Left hindlimb (tissue), 1 donor: Measurements from ENCODE around the gene PLA2G4A.

ENCODE experiments used
- DNase-seq: peaks from one replicate; pipeline ENCODE4 v3.0.0-alpha.2; 2018

The PLA2G4A gene

GRCh38 chr1:186828611-186829454, at the start of gene PLA2G4A:
Gene PLA2G4A (plus strand): TSS chr1:186828949. CDS start chr1:186854355, 25,406 bp downstream.
- peak; percentile 57 for DNase-seq

DNA sequence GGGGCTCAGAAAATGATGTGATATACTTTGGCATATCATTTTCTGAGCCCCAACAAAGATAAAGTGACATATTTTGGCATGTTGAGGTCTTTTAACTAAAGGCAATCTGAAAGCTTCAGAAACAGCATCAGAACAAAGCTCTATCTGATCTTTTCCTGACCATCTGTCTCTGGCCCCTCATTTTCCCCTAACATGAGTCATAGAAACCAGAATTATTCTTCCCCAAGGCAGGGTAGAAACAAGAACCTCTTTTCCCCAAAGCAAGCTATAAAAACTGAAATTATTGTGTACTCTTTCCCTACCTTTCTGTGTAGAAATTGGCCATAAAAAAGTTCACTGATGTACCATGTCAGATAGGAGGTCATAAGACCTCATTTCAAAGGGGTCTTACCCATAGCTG, 48.7 kb upstream of the PLA2G4A start:
- no peak for DNase-seq

GRCh38 chr1:186781730-186782129, 47.0 kb upstream of the PLA2G4A start:
- DNase-seq, result no peak

DNA sequence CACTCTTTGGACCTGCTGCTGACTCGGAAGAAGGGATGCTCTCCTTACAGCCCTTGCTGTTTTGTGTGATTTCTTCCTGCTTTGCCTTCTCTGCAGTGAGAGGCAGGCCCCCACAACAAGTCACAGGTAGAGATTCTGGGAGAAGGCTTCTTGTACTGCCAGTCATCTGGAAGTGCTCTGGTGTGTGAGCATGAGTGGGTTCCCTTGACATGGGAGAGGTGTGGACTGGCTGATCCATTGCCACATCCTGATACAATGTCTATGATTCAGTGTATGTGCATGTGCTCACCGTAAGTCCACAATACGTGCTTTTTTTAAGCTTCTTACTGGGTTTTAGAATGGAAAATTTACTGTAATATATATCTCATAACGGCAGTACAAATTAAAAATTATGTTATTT, 46.0 kb upstream of the PLA2G4A start:
- no peak for DNase-seq

DNA sequence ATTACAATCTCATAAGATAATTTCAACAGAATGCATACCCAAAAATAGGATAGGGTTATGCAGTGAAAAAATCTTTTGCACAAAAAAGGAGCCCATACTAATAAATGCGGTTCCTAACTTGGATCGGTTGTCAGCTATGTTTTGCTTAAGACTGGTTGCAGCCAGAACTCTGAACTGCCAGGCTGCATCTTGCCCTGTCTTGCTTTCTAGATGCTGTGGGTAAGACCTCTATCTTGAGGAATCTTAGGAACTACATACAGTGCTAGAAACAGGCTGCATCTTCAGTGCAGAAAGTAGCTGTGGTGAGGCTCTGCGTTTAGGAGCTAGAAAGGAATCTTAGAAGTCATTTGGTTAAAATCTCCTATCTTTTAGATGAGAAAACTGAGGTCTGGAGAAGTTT, 45.6 kb upstream of the PLA2G4A start:
- no peak for DNase-seq

DNA sequence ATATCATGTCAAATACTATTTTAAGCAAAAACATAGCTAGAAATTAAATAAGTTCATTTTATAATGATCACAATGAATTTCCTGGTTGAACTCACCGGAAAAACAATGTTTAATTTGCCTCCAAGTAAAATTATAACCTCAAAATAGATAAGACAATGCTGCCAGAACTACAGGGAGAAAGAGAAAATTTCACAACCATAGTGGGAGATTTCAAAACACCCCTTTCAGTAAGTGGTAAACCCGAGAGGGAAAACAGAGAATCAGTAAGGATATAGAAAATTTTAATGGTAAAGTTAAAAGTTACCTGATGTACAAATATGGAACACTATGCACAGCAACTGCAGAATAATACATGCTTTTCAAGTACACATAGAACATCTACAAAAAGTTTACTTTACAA, 43.2 kb upstream of the PLA2G4A start:
- DNase-seq, result no peak

DNA sequence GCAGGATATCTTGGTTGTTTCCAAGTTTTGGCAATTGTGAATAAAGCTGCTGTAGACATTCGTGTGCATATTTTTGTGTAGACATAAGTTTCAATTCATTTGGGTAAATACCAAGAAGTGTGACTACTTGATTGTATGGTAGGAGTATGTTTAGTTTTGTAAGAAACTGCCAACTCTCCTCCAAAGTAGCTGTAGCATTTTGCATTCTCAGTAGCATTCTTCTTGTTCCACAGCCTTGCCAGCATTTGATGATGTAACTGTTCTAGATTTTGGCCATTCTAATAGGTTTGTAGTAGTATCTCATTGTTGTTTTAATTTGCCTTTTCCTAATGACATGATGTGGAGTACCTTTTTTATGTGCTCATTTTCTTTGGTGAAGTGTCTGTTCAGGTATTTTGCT, 38.6 kb upstream of the PLA2G4A start:
- DNase-seq, result no peak

DNA sequence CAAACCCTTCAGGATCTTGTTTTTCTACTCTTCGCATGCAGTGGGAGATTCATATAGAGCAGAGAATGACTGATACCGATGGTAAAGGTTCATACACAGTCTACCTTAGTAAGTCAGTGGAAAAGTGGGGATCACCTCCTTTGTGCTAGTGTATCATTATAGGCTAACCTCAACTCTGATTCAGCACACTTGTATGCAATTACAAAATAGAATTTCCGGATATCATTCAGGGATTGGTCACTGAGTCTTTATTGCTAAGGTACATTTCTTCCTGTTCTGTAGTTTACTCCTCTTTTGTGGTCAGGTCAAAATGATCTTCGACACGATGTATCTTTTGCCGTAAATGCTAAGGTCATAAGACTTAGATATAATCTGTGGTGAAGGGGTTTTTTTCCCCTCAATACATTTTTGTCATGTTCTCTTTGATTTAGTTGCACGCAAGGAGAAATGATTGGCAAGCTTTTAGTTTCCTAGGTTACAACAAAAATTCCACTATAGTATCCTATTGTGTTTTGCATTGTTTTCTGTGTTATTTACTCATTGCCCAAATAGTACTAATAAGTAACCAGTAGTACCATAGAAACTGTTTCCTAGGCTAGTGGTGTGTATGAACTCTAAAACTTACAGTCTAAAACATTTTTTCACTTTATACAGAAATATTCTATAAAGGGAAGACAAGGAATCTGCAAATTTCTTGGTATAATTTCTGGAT, 35.7 kb upstream of the PLA2G4A start:
- DNase-seq, result no peak

GRCh38 chr1:186793582-186793927, 35.2 kb upstream of the PLA2G4A start:
- DNase-seq, result no peak

DNA sequence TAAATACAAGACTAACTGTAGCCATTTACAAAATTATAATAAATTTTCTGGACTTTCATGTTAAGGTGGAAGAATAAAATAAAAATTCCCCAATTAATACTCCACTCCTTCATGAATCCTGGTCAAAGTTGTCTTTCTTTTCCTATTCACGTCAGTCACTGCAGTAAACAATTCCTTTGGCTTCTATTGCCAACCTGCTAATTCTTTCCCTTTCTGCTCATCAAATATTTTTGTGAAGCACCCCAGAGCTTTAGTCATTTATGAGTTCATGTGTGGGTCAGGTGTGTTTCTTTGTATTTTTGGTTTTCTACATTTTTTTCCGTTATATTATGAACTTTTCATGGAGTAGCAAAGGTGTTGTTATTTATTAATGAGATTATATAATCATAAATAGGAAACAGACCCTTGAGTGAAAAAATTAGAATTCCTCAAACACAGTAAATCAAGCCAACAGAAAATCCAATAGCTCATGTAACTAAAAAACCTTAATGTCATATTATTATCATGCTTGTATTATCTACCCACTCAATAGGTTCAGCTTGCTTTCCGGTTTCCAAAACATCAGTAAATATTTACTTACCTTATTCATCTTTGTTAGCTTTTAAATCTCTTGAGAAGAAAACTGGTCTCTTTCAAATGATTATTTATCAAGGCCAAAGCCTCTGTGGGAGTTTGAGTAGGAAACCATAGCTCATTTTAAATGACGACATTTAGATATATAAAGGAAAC, 29.6 kb upstream of the PLA2G4A start:
- no peak for DNase-seq

- no peak for DNase-seq
Observed at GRCh38 chr1:186799689-186800054, 29.1 kb upstream of the PLA2G4A start.

- DNase-seq, result no peak
Observed at GRCh38 chr1:186802388-186802787, 26.4 kb upstream of the PLA2G4A start.

GRCh38 chr1:186804679-186805078, 24.1 kb upstream of the PLA2G4A start:
- no peak for DNase-seq

DNA sequence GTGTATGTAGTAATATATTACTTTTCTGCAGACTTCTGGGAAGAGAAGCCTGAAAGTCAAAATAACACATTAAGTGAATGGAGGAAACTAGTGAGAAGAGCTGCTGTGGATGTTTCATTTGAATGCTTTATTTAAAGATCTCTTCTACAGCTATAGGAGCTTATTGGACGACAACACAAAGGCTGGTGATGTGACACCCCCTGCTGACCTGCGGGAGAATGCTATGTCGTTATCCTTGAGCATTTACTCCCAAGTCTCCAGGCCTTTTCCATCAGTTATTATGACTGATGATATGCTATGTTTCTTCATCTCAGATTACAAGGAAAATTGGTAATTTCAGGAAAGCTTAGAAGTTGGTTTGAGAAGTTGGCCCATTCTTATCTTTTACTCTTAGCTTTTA, 22.3 kb upstream of the PLA2G4A start:
- no peak for DNase-seq

GRCh38 chr1:186807163-186807562, 21.6 kb upstream of the PLA2G4A start:
- DNase-seq, result no peak

GRCh38 chr1:186811892-186812291, 16.9 kb upstream of the PLA2G4A start:
- DNase-seq, result no peak

DNA sequence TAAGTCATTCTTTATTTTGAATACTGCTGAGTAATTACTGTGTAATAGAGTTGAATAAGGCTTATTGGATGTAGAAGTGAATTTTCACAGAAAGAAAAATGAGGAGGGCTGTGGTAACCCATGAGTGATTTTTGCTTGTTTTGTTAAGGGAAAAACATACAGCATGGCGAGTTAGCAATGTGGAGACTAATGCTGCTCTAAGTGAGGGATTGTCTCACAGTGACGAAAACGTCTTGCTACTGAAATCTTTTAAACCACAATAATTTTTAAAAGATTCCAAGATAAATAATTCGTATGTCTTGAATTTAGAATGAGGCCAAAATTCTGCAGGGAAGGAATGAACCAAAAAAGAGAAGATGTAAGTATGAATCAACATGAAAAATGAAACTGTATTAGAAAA, 16.2 kb upstream of the PLA2G4A start:
- DNase-seq, result no peak

DNA sequence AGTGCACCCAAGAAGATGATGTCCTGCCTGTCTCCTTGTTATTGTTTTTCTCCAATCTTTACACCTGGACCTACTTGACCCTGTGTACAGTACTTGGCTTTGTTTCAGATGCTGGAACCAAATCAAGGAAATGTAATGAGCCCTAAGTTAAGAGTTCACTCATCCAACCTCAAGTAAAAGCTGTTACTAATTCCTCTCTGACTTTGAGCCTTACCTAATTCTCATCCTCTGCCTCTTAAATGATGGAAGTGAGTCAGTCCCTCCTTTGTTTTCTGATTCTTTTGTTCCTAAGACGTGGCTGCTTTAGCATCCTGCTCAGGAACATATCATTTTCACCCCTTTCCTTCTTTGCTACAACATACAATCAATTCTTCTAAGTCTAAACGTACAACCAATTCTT, 15.3 kb upstream of the PLA2G4A start:
- DNase-seq, result no peak

GRCh38 chr1:186819126-186819525, 9.6 kb upstream of the PLA2G4A start:
- DNase-seq, result no peak

DNA sequence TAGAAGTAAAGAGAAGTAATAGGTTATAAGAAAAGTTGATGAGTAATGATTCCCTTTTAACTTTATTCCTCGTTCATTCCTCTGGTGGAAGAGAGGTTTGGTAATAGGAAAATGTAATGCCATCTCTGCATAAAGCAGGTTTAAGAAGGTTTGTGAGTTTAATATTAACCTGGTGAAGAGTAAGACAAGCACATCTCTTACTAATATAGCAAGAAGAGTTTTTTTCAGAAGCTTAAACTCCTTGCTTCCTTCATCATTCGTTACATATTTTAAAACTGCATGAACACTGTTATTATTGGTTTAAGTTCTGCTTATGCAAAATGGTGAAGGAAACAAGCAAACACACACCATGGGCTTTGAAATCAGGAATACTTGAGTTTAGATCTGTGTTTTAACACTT, 9.2 kb upstream of the PLA2G4A start:
- DNase-seq, result no peak

GRCh38 chr1:186829686-186830587, 1.2 kb downstream of the PLA2G4A start:
- no peak for DNase-seq

GRCh38 chr1:186831168-186831567, 2.4 kb downstream of the PLA2G4A start:
- no peak for DNase-seq
